SHP77 (cell line): Measurements from ENCODE around the gene PHLPP1.
"Not testable (repeated sequence)": the region's sequence is repeated elsewhere in the genome, so short reads cannot be mapped to it uniquely, and the experiment has no call there.

ENCODE experiments used
- DNase-seq, 2 experiments: peaks; one replicate each; lab custom pipeline; 2025; lab: John Stamatoyannopoulos, UW

PHLPP1 gene

GRCh38 chr18:62885804-62886203 is 170.5 kb downstream of the PHLPP1 start:
- DNase-seq = no peak

- DNase-seq = no peak
Measured at GRCh38 chr18:62894681-62895390, 179.5 kb downstream of the PHLPP1 start.

- DNase-seq = no peak
Measured at GRCh38 chr18:62897153-62897552, 181.8 kb downstream of the PHLPP1 start.

DNA sequence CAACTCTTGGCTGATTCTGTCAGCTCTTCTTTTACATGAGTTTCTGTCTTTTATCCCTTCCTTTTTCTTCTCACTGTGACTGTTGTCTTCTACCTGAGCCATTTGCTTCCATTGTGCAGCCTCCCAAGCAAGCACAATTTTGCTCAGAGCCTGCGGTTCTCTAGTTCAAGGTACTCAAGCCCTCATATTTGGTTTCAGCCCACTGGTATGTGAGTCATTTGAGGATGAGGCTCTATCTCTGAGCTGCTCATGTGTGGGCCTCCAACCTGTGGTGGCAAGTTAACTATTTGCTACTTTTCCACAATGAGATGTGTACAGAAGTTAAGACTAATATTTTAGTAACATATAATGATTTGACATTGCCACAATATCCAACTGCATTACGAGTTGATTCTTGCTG is 183.0 kb downstream of the PHLPP1 start:
- DNase-seq = no peak

DNA sequence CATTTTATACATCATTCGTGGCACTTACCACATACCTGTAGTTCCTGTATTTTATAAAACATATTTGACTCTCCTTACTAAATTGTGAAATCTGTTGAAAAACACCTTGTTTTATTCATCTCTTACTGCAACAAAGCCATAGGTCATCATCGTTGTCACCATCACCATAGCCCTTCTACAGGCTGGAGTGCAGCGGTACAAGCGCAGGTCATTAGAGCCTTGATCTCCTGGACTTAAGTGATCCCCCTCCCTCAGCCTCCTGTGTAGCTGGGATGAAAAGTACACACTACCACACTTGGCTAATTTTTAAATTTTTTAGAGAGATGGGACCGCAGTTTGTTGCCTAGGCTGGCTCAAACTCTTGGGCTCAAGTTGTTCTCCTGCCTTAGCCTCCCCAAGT is 184.2 kb downstream of the PHLPP1 start:
- DNase-seq = no peak

- no peak for DNase-seq
Measured at GRCh38 chr18:62900132-62900883, 185.0 kb downstream of the PHLPP1 start.

DNA sequence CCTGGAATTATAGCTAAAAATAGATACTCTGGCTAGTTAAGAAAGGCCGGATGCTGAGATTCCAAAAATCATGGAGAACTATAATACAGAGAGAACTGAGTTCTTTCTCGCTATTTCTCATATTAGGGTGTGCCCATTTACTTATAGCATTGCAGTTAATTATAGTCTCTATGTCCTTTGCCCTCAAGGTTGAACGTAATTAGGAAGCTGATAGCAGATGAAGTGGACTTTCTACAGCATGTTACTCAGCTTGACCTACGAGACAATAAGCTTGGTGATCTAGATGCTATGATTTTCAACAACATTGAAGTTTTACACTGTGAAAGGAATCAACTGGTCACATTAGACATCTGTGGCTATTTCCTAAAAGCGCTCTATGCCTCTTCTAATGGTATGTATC is 187.4 kb downstream of the PHLPP1 start:
- no peak for DNase-seq

DNA sequence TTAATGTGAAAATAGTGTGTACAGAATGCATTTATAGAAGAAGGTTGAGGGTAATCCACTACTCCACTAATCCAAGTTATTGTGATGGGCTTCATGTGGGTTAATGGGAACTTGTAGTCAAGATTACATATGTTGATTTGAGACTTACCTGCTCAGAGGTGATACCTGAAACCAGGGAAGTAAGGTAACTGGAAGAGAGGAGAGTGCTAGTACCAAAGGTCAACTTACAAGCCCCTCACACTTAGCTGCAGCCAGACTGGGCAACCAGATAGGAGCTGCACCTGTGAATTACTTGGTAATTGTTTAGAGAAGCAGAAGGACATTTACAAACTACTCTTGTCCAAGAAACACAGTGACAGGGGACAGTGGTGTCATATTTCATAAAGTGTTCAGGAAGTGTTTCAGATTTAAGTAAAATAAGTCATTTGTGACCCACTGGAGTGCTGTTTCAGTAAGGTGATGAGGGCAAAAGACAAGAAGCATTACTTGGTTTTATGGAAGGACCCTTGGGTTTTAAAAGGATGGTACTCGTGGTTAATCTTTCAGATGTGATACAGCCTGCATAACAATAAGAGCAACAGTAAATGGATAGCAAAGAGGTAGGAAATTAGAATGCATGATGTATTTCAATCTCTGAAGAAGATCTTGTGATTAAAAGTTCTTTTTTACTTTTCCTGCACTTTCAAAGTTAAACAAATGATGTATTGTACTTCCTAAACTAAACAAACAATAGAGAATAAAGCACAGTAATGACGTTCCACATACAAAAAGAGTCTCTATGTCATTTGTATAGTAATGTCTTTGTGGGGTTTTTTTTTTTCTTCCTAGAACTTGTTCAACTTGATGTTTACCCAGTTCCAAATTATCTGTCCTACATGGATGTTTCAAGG is 189.3 kb downstream of the PHLPP1 start:
- DNase-seq = no peak

- no peak for DNase-seq
Measured at GRCh38 chr18:62912885-62913284, 197.5 kb downstream of the PHLPP1 start.

GRCh38 chr18:62913824-62914223 is 198.5 kb downstream of the PHLPP1 start:
- DNase-seq = not testable (repeated sequence)

DNA sequence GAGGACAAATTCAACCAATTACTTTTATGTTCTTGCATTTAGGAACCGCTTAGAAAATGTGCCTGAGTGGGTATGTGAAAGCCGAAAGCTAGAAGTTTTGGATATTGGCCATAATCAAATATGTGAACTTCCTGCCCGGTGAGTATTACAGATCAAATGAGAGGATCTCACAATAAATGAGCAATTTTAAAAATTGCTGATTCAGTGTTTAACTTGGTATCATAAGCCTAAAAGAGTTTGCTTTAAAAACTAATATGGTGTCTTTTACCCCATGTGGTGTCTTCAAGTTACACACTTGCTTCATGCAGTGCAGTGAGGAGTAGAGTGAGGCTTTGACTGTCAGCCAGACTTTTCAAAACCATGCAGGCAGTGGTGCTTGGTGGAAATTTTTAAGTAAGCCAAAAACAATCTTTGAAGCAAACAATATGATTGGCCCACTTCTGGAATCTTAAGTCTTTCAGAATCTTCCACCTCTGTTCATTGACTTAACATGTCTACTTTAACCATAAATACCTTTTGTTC is 199.6 kb downstream of the PHLPP1 start:
- DNase-seq = no peak

GRCh38 chr18:62918361-62918760 is 203.0 kb downstream of the PHLPP1 start:
- DNase-seq = no peak

DNA sequence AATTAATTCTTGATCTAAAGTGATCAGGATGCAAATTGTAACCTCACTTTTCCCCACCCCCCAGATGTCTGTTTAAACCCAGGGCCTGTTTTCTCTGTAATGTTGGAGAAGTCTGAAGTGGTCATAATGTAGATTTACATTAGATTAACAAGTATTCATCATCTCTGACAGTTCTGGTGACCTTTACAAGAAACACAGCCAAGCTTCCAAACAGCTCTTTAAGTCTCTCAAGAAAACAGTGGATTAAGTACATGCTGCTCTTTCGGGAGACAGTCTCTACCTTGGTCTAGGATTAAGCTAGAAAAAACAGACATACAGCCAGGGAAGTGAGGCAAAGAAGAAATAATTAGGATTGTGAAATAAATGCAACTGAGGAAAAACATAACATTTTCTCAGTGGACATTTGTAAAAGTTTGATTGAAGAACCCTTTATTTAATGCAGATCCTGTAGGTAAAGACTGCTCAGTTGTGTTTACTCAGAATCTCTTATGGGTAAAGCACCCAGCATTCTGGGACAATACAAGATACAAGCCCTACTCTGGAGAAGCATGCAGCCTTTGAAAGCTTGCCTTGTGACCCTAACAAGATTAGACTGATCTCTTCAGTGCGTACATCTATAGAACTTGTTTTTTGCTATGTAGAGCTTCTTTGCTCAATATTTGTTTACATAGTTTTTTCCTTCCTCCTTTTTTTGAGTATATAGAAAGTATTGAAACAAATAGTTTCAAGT is 203.9 kb downstream of the PHLPP1 start:
- no peak for DNase-seq

DNA sequence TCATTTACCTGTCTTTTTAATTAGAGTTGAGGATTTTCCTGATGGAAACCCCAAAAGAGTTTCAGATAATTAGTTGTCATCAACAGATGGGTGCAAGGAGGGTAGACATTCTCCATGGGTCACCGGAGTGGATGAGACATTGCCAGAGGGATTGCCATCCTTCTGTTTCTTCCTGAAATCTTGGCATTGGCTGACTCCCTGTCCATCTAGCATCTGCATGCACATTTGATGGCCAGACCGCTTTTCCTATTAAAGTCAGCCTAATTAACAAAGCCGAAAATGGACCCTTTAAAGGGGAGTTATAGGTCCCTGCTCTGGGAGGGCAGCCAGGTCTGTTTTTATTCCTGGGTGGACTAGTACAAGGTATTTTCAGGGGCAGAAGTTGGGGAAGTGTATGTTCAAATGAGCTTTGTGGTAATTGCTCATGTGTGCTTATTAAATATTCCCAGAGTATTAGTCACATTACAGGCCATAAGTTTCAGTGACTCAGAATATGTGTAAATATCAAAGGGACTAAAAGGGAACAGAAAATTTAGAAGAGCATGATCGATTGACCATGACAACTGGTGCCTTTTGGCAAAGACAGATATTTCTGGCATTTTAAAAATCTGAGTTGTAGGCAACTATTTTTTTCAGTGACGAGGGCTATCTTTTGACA is 209.8 kb downstream of the PHLPP1 start:
- no peak for DNase-seq

DNA sequence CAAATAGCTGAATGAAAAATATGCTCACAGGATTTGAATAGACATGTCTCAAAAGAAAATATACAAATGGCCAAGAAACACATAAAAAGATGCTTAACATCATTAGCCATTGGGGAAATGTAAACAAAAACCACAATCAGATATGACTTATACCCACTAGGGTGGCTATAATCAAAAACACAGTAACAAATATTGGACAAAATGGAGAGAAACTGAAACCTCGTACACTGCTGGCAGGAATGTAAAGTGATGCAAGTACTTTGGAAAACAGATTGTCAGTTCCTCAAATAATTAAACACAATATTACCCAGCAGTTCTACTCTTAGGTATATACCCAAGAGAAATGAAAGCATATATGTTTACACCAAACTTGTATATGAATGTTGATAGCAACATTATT is 213.0 kb downstream of the PHLPP1 start:
- DNase-seq = no peak

DNA sequence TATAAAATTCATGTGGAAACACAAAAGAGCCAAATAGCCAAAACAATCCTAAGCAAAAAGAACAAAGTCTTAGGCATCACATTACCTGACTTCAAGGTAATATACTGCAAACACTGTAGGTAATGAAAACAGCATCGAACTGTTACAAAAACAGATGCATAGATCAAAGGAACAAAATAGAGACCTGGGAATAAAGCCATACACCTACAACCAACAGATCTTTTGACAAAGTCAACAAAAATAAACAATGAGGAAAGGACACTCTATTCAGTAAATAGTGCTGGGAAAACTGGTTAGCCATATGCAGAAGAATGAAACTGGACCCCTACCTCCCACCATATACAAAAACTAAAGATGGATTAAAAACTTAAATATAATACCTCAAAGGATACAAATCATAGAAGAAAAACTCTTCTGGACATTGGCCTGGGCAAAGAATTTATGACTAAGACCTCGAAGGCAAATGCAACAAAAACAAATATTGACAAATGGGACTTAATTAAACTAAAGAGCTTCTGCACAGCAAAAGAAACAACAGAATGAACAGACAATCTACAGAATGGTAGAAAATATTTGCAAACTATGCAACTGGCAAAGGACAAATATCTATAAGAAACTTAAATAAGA is 218.0 kb downstream of the PHLPP1 start:
- DNase-seq = no peak

DNA sequence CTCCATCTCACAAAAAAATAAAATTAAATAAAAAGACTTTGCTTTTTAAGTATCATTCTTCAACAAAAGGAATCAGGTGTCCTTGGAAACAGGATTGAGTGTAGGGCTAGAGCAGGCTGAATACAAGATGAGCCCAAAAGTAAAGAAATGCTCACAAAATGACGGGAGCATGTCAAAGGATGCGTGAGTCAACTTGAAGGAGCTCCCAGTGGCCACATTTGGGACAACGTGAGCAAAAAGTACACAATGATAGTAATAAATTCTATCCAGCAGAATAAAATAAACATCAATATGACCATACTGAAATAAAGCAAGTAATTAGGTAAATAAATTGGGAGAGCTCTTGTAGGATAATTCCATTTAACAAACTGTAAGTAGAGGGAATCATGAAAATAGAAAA is 220.7 kb downstream of the PHLPP1 start:
- DNase-seq = no peak

DNA sequence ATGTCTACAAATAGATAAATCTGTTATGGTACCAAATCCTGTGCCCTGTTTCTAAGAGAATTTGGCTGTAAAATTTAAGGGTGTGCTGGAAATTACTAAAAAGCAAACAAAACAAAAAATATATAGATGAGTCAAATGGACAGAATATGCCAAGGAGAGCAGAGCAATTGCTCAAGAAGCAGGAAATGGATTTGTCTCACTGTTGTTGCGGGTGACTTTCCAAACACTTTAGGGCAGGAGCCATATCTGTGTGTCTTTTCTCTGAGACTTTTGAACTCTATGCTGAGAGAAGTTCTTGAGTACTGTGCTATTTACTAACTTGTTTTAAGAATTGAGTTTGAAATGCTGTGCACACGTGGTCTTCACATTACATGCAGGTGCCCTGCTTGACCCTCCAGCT is 221.7 kb downstream of the PHLPP1 start:
- DNase-seq = no peak

DNA sequence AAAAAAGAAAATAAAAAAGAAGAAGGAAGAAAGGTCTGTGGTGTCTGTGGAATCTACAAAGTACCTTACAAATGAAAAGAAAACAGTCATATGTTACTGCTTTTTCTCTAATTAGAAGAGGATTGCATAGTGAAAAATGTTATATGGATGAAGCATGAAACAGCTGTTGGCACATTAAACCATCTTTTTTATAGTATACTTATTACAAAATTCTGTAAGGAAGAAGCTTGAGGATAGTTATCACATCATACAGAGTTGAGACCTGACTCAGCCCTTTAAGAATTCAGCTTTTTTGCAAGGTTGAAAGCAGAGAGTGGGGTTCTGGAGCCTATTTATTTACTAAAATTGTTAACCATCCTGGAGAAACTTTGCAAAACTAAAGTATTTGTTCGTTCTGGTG is 222.7 kb downstream of the PHLPP1 start:
- DNase-seq = no peak

GRCh38 chr18:62938487-62938886 is 223.1 kb downstream of the PHLPP1 start:
- no peak for DNase-seq

- DNase-seq = no peak
Measured at GRCh38 chr18:62939433-62939832, 224.1 kb downstream of the PHLPP1 start.
